GM23338 (cell line): Measurements from ENCODE around the gene GALNT7. TPM values are rescaled to one million over a fixed set of nuclear protein-coding genes. Genes with fewer than 3 reads are reported as not detected.

ENCODE experiments used
- CREB1 ChIP-seq: fragments of 250-450 bp; sonication (Bioruptor Pico); IDR thresholded peaks from 2 replicates; pipeline ENCODE4 v1.5.0; 2020; ENCODE audit warnings: low read depth, mild to moderate bottlenecking, moderate library complexity
- EZH2 ChIP-seq: fragments of 200-600 bp; sonication (generic); IDR thresholded peaks from one replicate; pipeline ENCODE4 v1.8.0; 2017; ENCODE audit warnings: antibody characterized with exemption, mild to moderate bottlenecking, low read depth; ENCODE audit not compliant: unreplicated experiment
- EZH2phosphoT487 ChIP-seq: fragments of 200-600 bp; sonication (generic); IDR thresholded peaks from one replicate; pipeline ENCODE4 v1.8.1; 2018; ENCODE audit warnings: antibody characterized with exemption; ENCODE audit not compliant: unreplicated experiment
- JUNB ChIP-seq: IDR thresholded peaks from one replicate; pipeline ENCODE4 v1.6.1; 2016; ENCODE audit warnings: antibody characterized with exemption; ENCODE audit not compliant: unreplicated experiment
- POLR2AphosphoS5 ChIP-seq: IDR thresholded peaks from 2 replicates; pipeline ENCODE4 v1.6.1; 2016; ENCODE audit warnings: antibody characterized with exemption, low read depth
- ZNF114 ChIP-seq: fragments of 250-450 bp; sonication (Bioruptor Pico); IDR thresholded peaks from 2 replicates; pipeline ENCODE4 v1.5.0; 2020; ENCODE audit warnings: mild to moderate bottlenecking, moderate library complexity
- polyA plus RNA-seq: library from polyadenylated mRNA; unstranded; fragments of >200 nt; fragmentation: Nextera tagmentation; extraction: Ambion mirVana; gene quantifications from 2 replicates; pipeline ENCODE4 v1.2.1, GENCODE V29; 2016
- total RNA-seq: library from RNA; depleted of rRNA; stranded (reverse); fragments of >200 nt; shearing (Covaris generic); gene quantifications from 2 replicates; pipeline ENCODE4 v1.2.3, GENCODE V29; 2014
- TF ChIP-seq, protein P1 (sequence below): fragments of 250-450 bp; sonication (Bioruptor Pico); IDR thresholded peaks from 2 replicates; pipeline ENCODE4 v1.5.0; 2020; ENCODE audit warnings: mild to moderate bottlenecking, moderate library complexity
- TF ChIP-seq, protein P2 (sequence below): IDR thresholded peaks from 2 replicates; pipeline ENCODE4 v1.6.1; 2016; ENCODE audit warnings: antibody characterized with exemption
- TF ChIP-seq, protein P3 (sequence below): IDR thresholded peaks from one replicate; pipeline ENCODE4 v1.6.1; 2018; ENCODE audit warnings: antibody characterized with exemption; ENCODE audit not compliant: unreplicated experiment

The GALNT7 gene
- total and polyA plus RNA-seq, 2 experiments from 2014 or later: 31.8 to 72.2 TPM

DNA sequence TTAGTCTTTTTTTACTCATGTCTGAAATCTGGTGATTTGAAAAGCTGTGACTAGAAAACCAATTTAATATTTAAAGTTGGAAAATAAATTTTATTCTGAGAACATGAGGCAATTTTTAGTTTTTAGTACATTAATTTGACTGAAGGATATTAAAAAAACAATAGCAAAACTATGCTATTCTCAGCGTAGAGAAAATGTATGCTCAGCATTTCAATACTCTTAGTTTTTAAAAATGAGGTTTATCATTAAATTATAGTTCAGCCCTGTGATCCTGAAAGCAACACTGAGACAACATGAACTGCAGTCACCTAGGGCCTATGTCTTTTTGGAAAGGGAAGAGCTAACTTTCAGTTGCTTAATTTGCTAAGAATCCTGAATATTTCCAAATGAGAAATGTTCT is 9.5 kb downstream of the GALNT7 start (continued):
- TF ChIP-seq, protein P1, sequence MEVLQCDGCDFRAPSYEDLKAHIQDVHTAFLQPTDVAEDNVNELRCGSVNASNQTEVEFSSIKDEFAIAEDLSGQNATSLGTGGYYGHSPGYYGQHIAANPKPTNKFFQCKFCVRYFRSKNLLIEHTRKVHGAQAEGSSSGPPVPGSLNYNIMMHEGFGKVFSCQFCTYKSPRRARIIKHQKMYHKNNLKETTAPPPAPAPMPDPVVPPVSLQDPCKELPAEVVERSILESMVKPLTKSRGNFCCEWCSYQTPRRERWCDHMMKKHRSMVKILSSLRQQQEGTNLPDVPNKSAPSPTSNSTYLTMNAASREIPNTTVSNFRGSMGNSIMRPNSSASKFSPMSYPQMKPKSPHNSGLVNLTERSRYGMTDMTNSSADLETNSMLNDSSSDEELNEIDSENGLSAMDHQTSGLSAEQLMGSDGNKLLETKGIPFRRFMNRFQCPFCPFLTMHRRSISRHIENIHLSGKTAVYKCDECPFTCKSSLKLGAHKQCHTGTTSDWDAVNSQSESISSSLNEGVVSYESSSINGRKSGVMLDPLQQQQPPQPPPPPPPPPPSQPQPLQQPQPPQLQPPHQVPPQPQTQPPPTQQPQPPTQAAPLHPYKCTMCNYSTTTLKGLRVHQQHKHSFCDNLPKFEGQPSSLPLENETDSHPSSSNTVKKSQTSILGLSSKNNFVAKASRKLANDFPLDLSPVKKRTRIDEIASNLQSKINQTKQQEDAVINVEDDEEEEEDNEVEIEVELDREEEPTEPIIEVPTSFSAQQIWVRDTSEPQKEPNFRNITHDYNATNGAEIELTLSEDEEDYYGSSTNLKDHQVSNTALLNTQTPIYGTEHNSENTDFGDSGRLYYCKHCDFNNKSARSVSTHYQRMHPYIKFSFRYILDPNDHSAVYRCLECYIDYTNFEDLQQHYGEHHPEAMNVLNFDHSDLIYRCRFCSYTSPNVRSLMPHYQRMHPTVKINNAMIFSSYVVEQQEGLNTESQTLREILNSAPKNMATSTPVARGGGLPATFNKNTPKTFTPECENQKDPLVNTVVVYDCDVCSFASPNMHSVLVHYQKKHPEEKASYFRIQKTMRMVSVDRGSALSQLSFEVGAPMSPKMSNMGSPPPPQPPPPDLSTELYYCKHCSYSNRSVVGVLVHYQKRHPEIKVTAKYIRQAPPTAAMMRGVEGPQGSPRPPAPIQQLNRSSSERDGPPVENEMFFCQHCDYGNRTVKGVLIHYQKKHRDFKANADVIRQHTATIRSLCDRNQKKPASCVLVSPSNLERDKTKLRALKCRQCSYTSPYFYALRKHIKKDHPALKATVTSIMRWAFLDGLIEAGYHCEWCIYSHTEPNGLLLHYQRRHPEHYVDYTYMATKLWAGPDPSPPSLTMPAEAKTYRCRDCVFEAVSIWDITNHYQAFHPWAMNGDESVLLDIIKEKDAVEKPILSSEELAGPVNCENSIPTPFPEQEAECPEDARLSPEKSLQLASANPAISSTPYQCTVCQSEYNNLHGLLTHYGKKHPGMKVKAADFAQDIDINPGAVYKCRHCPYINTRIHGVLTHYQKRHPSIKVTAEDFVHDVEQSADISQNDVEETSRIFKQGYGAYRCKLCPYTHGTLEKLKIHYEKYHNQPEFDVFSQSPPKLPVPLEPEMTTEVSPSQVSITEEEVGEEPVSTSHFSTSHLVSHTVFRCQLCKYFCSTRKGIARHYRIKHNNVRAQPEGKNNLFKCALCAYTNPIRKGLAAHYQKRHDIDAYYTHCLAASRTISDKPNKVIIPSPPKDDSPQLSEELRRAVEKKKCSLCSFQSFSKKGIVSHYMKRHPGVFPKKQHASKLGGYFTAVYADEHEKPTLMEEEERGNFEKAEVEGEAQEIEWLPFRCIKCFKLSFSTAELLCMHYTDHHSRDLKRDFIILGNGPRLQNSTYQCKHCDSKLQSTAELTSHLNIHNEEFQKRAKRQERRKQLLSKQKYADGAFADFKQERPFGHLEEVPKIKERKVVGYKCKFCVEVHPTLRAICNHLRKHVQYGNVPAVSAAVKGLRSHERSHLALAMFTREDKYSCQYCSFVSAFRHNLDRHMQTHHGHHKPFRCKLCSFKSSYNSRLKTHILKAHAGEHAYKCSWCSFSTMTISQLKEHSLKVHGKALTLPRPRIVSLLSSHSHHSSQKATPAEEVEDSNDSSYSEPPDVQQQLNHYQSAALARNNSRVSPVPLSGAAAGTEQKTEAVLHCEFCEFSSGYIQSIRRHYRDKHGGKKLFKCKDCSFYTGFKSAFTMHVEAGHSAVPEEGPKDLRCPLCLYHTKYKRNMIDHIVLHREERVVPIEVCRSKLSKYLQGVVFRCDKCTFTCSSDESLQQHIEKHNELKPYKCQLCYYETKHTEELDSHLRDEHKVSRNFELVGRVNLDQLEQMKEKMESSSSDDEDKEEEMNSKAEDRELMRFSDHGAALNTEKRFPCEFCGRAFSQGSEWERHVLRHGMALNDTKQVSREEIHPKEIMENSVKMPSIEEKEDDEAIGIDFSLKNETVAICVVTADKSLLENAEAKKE (CRISPR knock-in tag): no peak
- no peak for TF ChIP-seq ZNF114 (CRISPR knock-in tag)
- TF ChIP-seq EZH2: no peak
- TF ChIP-seq JUNB: no peak
- no peak for TF ChIP-seq EZH2phosphoT487
- TF ChIP-seq CREB1 (CRISPR knock-in tag): no peak
- TF ChIP-seq POLR2AphosphoS5: no peak
- TF ChIP-seq, protein P2, sequence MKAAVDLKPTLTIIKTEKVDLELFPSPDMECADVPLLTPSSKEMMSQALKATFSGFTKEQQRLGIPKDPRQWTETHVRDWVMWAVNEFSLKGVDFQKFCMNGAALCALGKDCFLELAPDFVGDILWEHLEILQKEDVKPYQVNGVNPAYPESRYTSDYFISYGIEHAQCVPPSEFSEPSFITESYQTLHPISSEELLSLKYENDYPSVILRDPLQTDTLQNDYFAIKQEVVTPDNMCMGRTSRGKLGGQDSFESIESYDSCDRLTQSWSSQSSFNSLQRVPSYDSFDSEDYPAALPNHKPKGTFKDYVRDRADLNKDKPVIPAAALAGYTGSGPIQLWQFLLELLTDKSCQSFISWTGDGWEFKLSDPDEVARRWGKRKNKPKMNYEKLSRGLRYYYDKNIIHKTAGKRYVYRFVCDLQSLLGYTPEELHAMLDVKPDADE: no peak
- TF ChIP-seq, protein P3, sequence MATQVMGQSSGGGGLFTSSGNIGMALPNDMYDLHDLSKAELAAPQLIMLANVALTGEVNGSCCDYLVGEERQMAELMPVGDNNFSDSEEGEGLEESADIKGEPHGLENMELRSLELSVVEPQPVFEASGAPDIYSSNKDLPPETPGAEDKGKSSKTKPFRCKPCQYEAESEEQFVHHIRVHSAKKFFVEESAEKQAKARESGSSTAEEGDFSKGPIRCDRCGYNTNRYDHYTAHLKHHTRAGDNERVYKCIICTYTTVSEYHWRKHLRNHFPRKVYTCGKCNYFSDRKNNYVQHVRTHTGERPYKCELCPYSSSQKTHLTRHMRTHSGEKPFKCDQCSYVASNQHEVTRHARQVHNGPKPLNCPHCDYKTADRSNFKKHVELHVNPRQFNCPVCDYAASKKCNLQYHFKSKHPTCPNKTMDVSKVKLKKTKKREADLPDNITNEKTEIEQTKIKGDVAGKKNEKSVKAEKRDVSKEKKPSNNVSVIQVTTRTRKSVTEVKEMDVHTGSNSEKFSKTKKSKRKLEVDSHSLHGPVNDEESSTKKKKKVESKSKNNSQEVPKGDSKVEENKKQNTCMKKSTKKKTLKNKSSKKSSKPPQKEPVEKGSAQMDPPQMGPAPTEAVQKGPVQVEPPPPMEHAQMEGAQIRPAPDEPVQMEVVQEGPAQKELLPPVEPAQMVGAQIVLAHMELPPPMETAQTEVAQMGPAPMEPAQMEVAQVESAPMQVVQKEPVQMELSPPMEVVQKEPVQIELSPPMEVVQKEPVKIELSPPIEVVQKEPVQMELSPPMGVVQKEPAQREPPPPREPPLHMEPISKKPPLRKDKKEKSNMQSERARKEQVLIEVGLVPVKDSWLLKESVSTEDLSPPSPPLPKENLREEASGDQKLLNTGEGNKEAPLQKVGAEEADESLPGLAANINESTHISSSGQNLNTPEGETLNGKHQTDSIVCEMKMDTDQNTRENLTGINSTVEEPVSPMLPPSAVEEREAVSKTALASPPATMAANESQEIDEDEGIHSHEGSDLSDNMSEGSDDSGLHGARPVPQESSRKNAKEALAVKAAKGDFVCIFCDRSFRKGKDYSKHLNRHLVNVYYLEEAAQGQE: no peak
